Ectodermal cell (in vitro differentiated cells): ENCODE measurements around the gene PRKG2. TPM values are rescaled to one million over a fixed set of nuclear protein-coding genes. Genes with fewer than 3 reads are reported as not detected.
A peak's percentile ranks its signal among the peaks of the same experiment; 100 is the strongest.

ENCODE experiments used
- H3K27ac ChIP-seq: 2 replicates; pipeline ENCODE4 v1.7.0; 2013; ENCODE audit warnings: mild to moderate bottlenecking, low read depth, low read length; ENCODE audit not compliant: insufficient read depth, poor library complexity, severe bottlenecking
- H3K27me3 ChIP-seq: 2 replicates; pipeline ENCODE4 v1.7.0; 2013; ENCODE audit warnings: mild to moderate bottlenecking, low read length; ENCODE audit not compliant: insufficient read depth, control insufficient read depth, poor library complexity, severe bottlenecking
- H3K36me3 ChIP-seq: one replicate; pipeline ENCODE4 v1.7.0; 2013; ENCODE audit warnings: low read length; ENCODE audit not compliant: control insufficient read depth, insufficient read depth
- H3K4me1 ChIP-seq: one replicate; pipeline ENCODE4 v1.7.0; 2013; ENCODE audit warnings: low read length; ENCODE audit not compliant: control insufficient read depth, insufficient read depth
- H3K4me3 ChIP-seq: 2 replicates; pipeline ENCODE4 v1.7.0; 2013; ENCODE audit warnings: low read depth, low read length, control low read depth; ENCODE audit not compliant: insufficient read depth
- H3K9me3 ChIP-seq: 2 replicates; pipeline ENCODE4 v1.7.0; 2013; ENCODE audit warnings: mild to moderate bottlenecking, low read length, moderate library complexity; ENCODE audit not compliant: control insufficient read depth
- WGBS, 2 experiments: methylation state at CpG; one replicate each; pipeline ENCODE4 v1.1.7; 2013; ENCODE audit warnings: missing lambda C conversion rate in 2 of 2; 5-methylcytosine and 5-hydroxymethylcytosine counted together
- polyA plus RNA-seq, 4 experiments: library from polyadenylated mRNA; stranded (reverse); fragments of 50-300 nt; gene quantifications; one replicate each; pipeline ENCODE4 v1.2.3, GENCODE V29; 2013

The PRKG2 gene
- polyA plus RNA-seq (2013, experiment 1 of 4) = 0.26 TPM
- 1.8 TPM for polyA plus RNA-seq (2013, experiment 2 of 4)
- 0.80 TPM for polyA plus RNA-seq (2013, experiment 3 of 4)
- 0.49 TPM for polyA plus RNA-seq (2013, experiment 4 of 4)

- WGBS, 2 experiments = 1 to 2% methylated on average over 68 to 72 of the region's 75 CpGs
- H3K27me3 ChIP-seq = peaks cover 57% of the 10 kb centered on the region
Observed at GRCh38 chr4:81214881-81215868, at the start of gene PRKG2. Gene PRKG2, minus strand, starts transcription at chr4:81215222. Its CDS starts 10,175 bp downstream, at chr4:81205047.

DNA sequence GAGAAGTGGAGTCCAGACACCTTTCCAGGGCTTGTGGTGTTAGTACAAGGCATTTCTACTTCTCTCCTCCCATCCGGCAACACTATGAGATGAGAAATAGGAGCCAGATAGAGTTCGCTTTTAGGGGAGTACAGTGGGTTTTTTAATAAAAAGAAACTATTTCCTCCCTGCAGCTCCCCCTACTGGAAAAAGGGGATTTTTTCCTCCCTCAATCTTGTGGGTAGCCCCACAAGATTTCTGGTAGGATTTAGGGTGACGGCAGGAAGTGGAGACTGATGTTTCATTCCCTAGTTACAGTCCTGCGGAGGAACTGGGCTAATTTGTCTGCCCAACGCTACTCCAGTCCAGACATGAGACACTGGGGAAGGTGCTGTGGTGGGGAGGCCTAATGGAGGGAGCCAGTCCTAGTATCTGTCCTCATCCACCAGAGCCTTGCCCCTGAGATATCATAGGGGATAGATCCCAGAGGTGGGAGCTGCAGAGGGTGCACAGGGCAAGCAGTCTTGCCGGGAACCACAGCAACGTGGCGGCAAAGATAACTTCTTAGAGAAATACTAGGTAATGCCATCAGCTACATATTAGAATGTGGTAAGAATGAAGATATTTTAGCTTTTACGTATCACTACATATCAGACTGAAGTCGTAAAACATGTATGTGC, 45.5 kb upstream of the PRKG2 start:
- H3K4me3 ChIP-seq = no peak overlapping the region
- 83 to 84% methylated on average over 8 to 10 of the region's 10 CpGs for WGBS, 2 experiments
- H3K27me3 ChIP-seq = no peaks in the 10 kb centered on the region
- no peaks in the 10 kb centered on the region for H3K4me1 ChIP-seq
- no peaks in the 10 kb centered on the region for H3K36me3 ChIP-seq
- H3K27ac ChIP-seq = no peak overlapping the region
- H3K9me3 ChIP-seq = no peaks in the 10 kb centered on the region

More at GRCh38 chr4:81214881-81215868, at the start of gene PRKG2:
- Histone ChIP-seq H3K4me3 (peak within 1 kb of the TSS; percentile 46), H3K36me3 (no peaks in the 10 kb centered on the region), H3K27ac (no peak within 1 kb of the TSS), H3K9me3 (no peaks in the 10 kb centered on the region), H3K4me1 (peaks cover 7% of the 10 kb centered on the region)

DNA sequence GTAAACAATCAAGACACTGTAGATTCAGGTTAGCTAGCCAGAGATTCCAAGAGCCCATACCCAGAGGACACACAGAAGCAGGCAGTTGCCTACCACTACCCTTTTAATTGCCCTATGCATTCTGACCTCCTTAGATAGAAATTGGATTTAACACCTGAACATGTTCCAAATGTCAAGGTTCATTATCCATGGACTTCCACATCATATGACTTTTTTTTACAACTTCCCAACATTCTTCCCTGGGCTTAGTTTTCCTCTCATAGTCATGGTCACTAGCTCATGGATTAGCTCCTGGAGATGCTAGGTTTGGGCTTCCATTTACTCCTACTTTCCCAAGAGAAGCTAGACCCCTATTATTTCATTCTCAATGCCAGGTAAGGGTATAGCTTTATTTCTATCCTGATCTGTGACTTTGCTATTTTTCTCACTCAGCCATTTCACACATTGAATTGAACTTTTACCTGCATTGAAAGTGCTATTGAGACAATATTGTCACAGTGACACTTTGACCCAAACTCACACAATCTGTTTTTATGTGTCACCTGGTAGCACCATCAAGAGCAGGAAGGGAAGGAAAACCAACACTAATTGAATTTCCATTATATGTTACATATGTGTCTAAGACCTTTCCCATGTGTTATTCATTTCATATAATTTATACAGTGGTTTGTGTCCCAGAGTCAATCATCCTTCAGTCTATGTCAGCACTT, 44.0 kb upstream of the PRKG2 start:
- no peaks in the 10 kb centered on the region for H3K27me3 ChIP-seq
- no peaks in the 10 kb centered on the region for H3K9me3 ChIP-seq
- H3K4me3 ChIP-seq = no peak overlapping the region
- no peak overlapping the region for H3K27ac ChIP-seq
- no peaks in the 10 kb centered on the region for H3K4me1 ChIP-seq
- H3K36me3 ChIP-seq = no peaks in the 10 kb centered on the region

GRCh38 chr4:81257816-81258215, 42.8 kb upstream of the PRKG2 start:
- Histone ChIP-seq H3K9me3 (no peaks in the 10 kb centered on the region), H3K4me1 (no peaks in the 10 kb centered on the region), H3K27me3 (no peaks in the 10 kb centered on the region), H3K27ac (no peak overlapping the region), H3K4me3 (no peak overlapping the region), H3K36me3 (no peaks in the 10 kb centered on the region)
- 94 to 96% methylated on average over 2 to 3 of the region's 3 CpGs for WGBS, 2 experiments

DNA sequence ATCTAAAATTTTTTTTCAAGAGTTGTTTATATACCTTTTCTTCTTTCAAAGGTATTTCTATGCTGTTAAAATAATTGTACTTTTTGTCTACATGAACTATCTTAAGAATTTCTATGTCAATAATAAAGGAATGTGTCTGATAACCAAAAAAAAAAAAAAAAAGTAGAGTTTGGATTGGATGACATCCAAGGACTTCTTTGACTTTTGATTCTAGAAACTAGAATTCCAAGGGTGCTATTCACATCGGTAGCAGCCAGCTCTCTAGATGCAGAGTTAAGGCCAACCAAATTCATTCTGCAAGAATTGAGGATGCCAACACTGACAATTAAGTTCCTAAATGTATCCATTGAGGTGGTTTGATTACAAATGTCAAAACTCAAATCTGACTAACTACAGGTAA, 42.0 kb upstream of the PRKG2 start:
- Histone ChIP-seq H3K4me1 (no peaks in the 10 kb centered on the region), H3K4me3 (no peak overlapping the region), H3K9me3 (no peaks in the 10 kb centered on the region), H3K27me3 (no peaks in the 10 kb centered on the region), H3K36me3 (no peaks in the 10 kb centered on the region), H3K27ac (no peak overlapping the region)
- 92 to 100% methylated on average over 1 of the region's 1 CpG for WGBS, 2 experiments

- 89 to 96% methylated on average over 7 of the region's 8 CpGs for WGBS, 2 experiments
Observed at GRCh38 chr4:81256059-81256970, 41.3 kb upstream of the PRKG2 start.

DNA sequence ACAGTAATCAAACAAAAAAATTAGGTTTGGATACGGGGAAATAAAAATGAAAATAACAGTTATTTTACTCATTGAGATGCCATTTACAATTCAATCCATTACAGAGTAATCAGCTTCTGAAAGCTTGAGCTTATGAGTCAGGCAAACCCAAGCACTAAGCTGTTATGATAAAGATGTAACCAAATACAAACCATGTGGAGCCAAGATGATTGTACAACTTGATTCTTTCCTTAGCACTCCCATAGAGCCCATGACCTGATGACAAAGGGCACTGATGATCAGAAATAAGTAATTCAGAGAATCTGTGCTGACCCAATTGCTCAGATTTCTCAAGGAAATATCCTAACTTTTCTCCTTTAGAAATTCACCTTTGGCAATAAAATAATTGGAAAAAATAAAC, 40.5 kb upstream of the PRKG2 start:
- no peaks in the 10 kb centered on the region for H3K27me3 ChIP-seq
- no peaks in the 10 kb centered on the region for H3K4me1 ChIP-seq
- no CpG with 5 or more reads among the region's 1 CpG for WGBS, 2 experiments
- H3K27ac ChIP-seq = no peak overlapping the region
- no peaks in the 10 kb centered on the region for H3K36me3 ChIP-seq
- H3K4me3 ChIP-seq = no peak overlapping the region
- H3K9me3 ChIP-seq = no peaks in the 10 kb centered on the region

More at GRCh38 chr4:81256059-81256970, 41.3 kb upstream of the PRKG2 start:
- no peaks in the 10 kb centered on the region for H3K4me1 ChIP-seq
- H3K4me3 ChIP-seq = no peak overlapping the region
- no peaks in the 10 kb centered on the region for H3K9me3 ChIP-seq
- H3K27ac ChIP-seq = no peak overlapping the region
- no peaks in the 10 kb centered on the region for H3K27me3 ChIP-seq
- no peaks in the 10 kb centered on the region for H3K36me3 ChIP-seq

DNA sequence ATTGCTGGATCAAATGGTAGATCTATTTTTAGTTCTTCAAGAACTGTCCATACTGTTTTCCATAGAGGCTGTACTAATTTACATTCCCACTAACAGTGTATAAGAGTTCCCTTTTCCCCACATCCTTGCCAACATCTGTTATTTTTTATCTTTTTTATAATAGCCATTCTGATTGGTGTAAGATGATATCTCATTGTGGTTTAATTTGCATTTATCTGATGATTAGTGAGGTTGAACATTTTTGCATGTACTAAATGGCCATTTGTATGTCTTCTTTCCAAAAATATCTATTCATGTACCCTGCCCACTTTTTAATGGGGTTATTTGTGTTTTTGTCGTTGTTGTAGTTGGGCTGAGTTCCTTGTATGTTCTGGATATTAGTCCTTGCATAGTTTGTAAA, 35.4 kb upstream of the PRKG2 start:
- Histone ChIP-seq H3K4me1 (no peaks in the 10 kb centered on the region), H3K27me3 (no peaks in the 10 kb centered on the region), H3K36me3 (no peaks in the 10 kb centered on the region), H3K9me3 (no peaks in the 10 kb centered on the region), H3K27ac (no peak overlapping the region), H3K4me3 (no peak overlapping the region)
- WGBS, 2 experiments = 100% methylated on average over 1 of the region's 1 CpG

DNA sequence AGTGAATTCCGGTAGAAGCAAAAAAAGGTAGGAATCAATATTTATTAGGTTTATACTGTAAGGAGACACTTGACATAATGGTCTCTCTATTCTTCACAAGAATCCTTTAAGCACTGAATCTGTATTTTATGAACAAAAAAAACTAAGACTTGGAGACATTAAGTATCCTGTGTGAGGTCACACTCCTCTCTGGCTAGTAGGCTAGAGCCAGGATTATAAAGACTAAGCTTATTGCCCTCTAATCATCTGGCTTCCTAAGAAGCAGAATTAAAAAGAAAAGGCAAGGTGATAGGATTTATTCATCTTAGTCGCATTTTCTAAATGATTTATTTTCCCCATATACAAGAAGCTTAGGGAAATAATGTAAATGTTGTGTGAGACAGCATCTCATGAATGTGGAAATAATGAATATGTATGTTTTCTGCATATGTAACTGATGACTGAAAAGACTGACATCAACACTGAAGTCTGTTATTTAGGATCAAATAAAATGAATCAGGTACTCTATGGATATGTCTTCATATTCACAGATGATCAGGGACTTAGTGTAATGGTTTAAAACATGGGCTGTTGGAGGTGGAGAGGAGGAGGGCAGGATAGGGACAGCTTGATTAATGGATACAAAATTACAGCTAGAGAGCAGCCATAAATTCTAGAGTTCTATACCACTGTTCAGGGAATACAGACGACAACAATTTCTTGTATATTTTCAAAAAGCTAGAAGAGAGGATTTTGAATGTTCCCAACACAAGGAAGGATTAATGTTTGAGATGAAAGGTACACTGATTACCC, 30.4 kb upstream of the PRKG2 start:
- Histone ChIP-seq H3K36me3 (no peaks in the 10 kb centered on the region), H3K4me3 (no peak overlapping the region), H3K27me3 (no peaks in the 10 kb centered on the region), H3K9me3 (no peaks in the 10 kb centered on the region), H3K4me1 (no peaks in the 10 kb centered on the region), H3K27ac (no peak overlapping the region)
- WGBS, 2 experiments = 92 to 100% methylated on average over 1 to 3 of the region's 3 CpGs
